Measurements from ENCODE around the gene NID2.

The NID2 gene

GRCh38 chr14:52006361-52006760 is 62.5 kb downstream of the NID2 start:
- H3K36me3 ChIP-seq = peaks cover 99 to 100% (median 100%) of the 10 kb centered on the region in 11 experiments
- no peak overlapping the region for H3K4me2 ChIP-seq

GRCh38 chr14:52005625-52006024 is 63.2 kb downstream of the NID2 start:
- no peak overlapping the region for H3K4me2 ChIP-seq
- no peak overlapping the region for H3K4me3 ChIP-seq
- H3K27me3 ChIP-seq = no peaks in the 10 kb centered on the region
- peaks cover 98 to 100% (median 100%) of the 10 kb centered on the region in 11 experiments for H3K36me3 ChIP-seq
- peaks cover 0 to 24% (median 0%) of the 10 kb centered on the region in 11 experiments; a peak in 7 of 22 replicates for H4K20me1 ChIP-seq
- no peak overlapping the region for H3K27ac ChIP-seq
- H3K9me3 ChIP-seq (replicated peaks in 1 of 11) = no peaks in the 10 kb centered on the region
- TF ChIP-seq Cebpa-rat (IDR thresholded peaks at IDR 0.05) = no peak
- peaks cover 0 to under 1% (median 0%) of the 10 kb centered on the region in 10 experiments; a peak in 1 of 20 replicates for H3K4me1 ChIP-seq
- no peak overlapping the region for H3K9ac ChIP-seq

More at GRCh38 chr14:52006361-52006760, 62.5 kb downstream of the NID2 start:
- Histone ChIP-seq H3K27ac (no peak overlapping the region), H3K27me3 (no peaks in the 10 kb centered on the region), H3K4me1 (peaks cover 0 to 7% (median 4%) of the 10 kb centered on the region in 10 experiments; a peak in 15 of 20 replicates), H4K20me1 (peaks cover 0 to 19% (median 0%) of the 10 kb centered on the region in 11 experiments; a peak in 7 of 22 replicates), H3K9me3 (replicated peaks in 1 of 11) (no peaks in the 10 kb centered on the region), H3K9ac (no peak overlapping the region), H3K4me3 (no peak overlapping the region)
- no peak for TF ChIP-seq Cebpa-rat (IDR thresholded peaks at IDR 0.05)

GRCh38 chr14:52003324-52003723 is 65.5 kb downstream of the NID2 start:
- Histone ChIP-seq H3K9me3 (replicated peaks in 1 of 11) (no peaks in the 10 kb centered on the region), H3K4me2 (no peak overlapping the region), H4K20me1 (peaks cover 0 to 24% (median 0%) of the 10 kb centered on the region in 11 experiments; a peak in 7 of 22 replicates), H3K4me1 (no peaks in the 10 kb centered on the region), H3K4me3 (no peak overlapping the region), H3K27ac (no peak overlapping the region), H3K9ac (no peak overlapping the region), H3K27me3 (no peaks in the 10 kb centered on the region), H3K36me3 (peaks cover 98 to 100% (median 100%) of the 10 kb centered on the region in 11 experiments)
- no peak for TF ChIP-seq Cebpa-rat (IDR thresholded peaks at IDR 0.05)

- H4K20me1 ChIP-seq = peaks cover 0 to 24% (median 0%) of the 10 kb centered on the region in 11 experiments; a peak in 6 of 22 replicates
- H3K9me3 ChIP-seq (replicated peaks in 1 of 11) = no peaks in the 10 kb centered on the region
- no peak for TF ChIP-seq Cebpa-rat (IDR thresholded peaks at IDR 0.05)
- no peak overlapping the region for H3K9ac ChIP-seq
- H3K36me3 ChIP-seq = peaks cover 97 to 100% (median 100%) of the 10 kb centered on the region in 11 experiments
- no peak overlapping the region for H3K4me2 ChIP-seq
- H3K4me3 ChIP-seq = no peak overlapping the region
- H3K4me1 ChIP-seq = no peaks in the 10 kb centered on the region
- no peak overlapping the region for H3K27ac ChIP-seq
- no peaks in the 10 kb centered on the region for H3K27me3 ChIP-seq
These were observed 66.3 kb downstream of the NID2 start for GRCh38 chr14:52002542-52002941.

GRCh38 chr14:52000696-52001095 is 68.2 kb downstream of the NID2 start:
- Histone ChIP-seq H3K9me3 (replicated peaks in 1 of 11) (no peaks in the 10 kb centered on the region), H4K20me1 (peaks cover 0 to 35% (median 10%) of the 10 kb centered on the region in 11 experiments; a peak in 11 of 22 replicates), H3K36me3 (peaks cover 91 to 100% (median 97%) of the 10 kb centered on the region in 11 experiments), H3K27me3 (no peaks in the 10 kb centered on the region), H3K4me1 (no peaks in the 10 kb centered on the region), H3K4me3 (no peak overlapping the region), H3K9ac (no peak overlapping the region), H3K27ac (no peak overlapping the region), H3K4me2 (no peak overlapping the region)
- TF ChIP-seq Cebpa-rat (IDR thresholded peaks at IDR 0.05) = no peak

- H3K27ac ChIP-seq = no peak overlapping the region
- no peak overlapping the region for H3K4me2 ChIP-seq
- H3K4me3 ChIP-seq = no peak overlapping the region
- H4K20me1 ChIP-seq = peaks cover 1 to 35% (median 11%) of the 10 kb centered on the region in 11 experiments; a peak in 14 of 22 replicates
- H3K9ac ChIP-seq = no peak overlapping the region
- peaks cover 91 to 100% (median 97%) of the 10 kb centered on the region in 11 experiments for H3K36me3 ChIP-seq
- TF ChIP-seq Cebpa-rat (IDR thresholded peaks at IDR 0.05) = no peak
- no peaks in the 10 kb centered on the region for H3K9me3 ChIP-seq (replicated peaks in 1 of 11)
- no peaks in the 10 kb centered on the region for H3K27me3 ChIP-seq
- H3K4me1 ChIP-seq = peaks cover 0 to 5% (median 0%) of the 10 kb centered on the region in 10 experiments; a peak in 5 of 20 replicates
These were observed 68.8 kb downstream of the NID2 start for GRCh38 chr14:52000019-52000582.

GRCh38 chr14:51999084-51999483 is 69.8 kb downstream of the NID2 start:
- H3K9me3 ChIP-seq (replicated peaks in 1 of 11) = no peaks in the 10 kb centered on the region
- no peak overlapping the region for H3K4me2 ChIP-seq
- H3K27ac ChIP-seq = no peak overlapping the region
- no peak for TF ChIP-seq Cebpa-rat (IDR thresholded peaks at IDR 0.05)
- peaks cover 5 to 44% (median 11%) of the 10 kb centered on the region in 11 experiments; a peak in 14 of 22 replicates for H4K20me1 ChIP-seq
- H3K4me1 ChIP-seq = peaks cover 0 to 15% (median 5%) of the 10 kb centered on the region in 10 experiments; a peak in 9 of 20 replicates
- no peak overlapping the region for H3K4me3 ChIP-seq
- H3K36me3 ChIP-seq = peaks cover 91 to 100% (median 97%) of the 10 kb centered on the region in 11 experiments
- no peaks in the 10 kb centered on the region for H3K27me3 ChIP-seq
- H3K9ac ChIP-seq = no peak overlapping the region

- Histone ChIP-seq H3K27me3 (no peaks in the 10 kb centered on the region), H4K20me1 (peaks cover 5 to 52% (median 16%) of the 10 kb centered on the region in 11 experiments; a peak in 15 of 22 replicates), H3K4me1 (peaks cover 4 to 22% (median 12%) of the 10 kb centered on the region in 10 experiments; a peak in 13 of 20 replicates), H3K4me3 (no peak overlapping the region), H3K27ac (no peak overlapping the region), H3K36me3 (peaks cover 88 to 100% (median 96%) of the 10 kb centered on the region in 11 experiments), H3K9ac (no peak overlapping the region), H3K9me3 (replicated peaks in 1 of 11) (no peaks in the 10 kb centered on the region), H3K4me2 (no peak overlapping the region)
- TF ChIP-seq Cebpa-rat (IDR thresholded peaks at IDR 0.05) = no peak
These were observed 70.5 kb downstream of the NID2 start for GRCh38 chr14:51998348-51998747.

GRCh38 chr14:51996148-51996746 is 72.6 kb downstream of the NID2 start:
- Histone ChIP-seq H3K36me3 (peaks cover 84 to 100% (median 93%) of the 10 kb centered on the region in 11 experiments), H3K4me2 (no peak overlapping the region), H3K4me1 (peaks cover 12 to 40% (median 25%) of the 10 kb centered on the region in 10 experiments; a peak in 19 of 20 replicates), H3K27me3 (no peaks in the 10 kb centered on the region), H3K27ac (no peak overlapping the region), H3K9me3 (replicated peaks in 1 of 11) (no peaks in the 10 kb centered on the region), H4K20me1 (peaks cover 5 to 60% (median 21%) of the 10 kb centered on the region in 11 experiments; a peak in 14 of 22 replicates), H3K4me3 (no peak overlapping the region), H3K9ac (no peak overlapping the region)
- no peak for TF ChIP-seq Cebpa-rat (IDR thresholded peaks at IDR 0.05)
